NCI-H748 (cell line): Measurements from ENCODE around the gene SLC37A1.

Experiments
- DNase-seq: peaks from one replicate; lab custom pipeline; 2025; ENCODE audit not compliant: unreplicated experiment; lab: John Stamatoyannopoulos, UW

SLC37A1 gene

DNA sequence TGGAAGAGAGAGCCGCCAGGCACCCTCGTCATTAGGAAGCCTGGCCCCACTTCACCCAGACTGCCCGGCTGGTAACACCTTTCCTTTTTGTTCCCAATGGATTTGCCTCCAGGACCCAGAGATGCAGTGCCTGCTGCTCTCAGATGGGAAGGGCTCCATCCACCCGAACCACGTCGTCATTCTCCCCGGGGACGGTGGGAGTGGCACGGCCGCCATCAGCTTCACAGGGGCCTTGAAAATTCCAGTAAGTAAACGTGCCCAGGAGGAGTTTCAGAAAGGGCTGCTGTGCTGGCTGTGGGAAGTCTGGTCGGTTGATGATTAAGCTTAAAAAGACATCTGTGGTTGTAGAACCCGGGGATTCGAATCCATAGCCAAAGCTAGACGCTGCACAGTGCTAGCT, 45.2 kb downstream of the SLC37A1 start:
- DNase-seq: no peak

DNA sequence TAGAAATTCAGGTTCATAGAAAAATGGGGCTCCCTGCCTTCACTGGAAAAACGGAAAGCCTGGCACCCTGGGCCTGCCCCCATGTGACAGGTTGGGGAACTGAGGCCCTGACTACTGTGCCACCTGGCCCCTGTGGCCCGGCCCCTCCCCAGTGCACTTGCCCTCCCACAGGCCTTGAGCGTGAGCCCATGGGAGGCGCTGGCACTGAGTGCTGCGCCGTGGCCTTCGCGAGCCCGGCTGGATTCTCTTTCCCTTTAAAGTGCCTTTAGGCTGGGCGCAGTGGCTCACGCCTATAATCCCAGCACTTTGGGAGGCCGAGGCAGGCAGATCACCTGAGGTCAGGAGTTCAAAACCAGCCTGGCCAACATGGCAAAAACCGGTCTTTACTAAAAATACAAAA, 45.7 kb downstream of the SLC37A1 start:
- DNase-seq: no peak

DNA sequence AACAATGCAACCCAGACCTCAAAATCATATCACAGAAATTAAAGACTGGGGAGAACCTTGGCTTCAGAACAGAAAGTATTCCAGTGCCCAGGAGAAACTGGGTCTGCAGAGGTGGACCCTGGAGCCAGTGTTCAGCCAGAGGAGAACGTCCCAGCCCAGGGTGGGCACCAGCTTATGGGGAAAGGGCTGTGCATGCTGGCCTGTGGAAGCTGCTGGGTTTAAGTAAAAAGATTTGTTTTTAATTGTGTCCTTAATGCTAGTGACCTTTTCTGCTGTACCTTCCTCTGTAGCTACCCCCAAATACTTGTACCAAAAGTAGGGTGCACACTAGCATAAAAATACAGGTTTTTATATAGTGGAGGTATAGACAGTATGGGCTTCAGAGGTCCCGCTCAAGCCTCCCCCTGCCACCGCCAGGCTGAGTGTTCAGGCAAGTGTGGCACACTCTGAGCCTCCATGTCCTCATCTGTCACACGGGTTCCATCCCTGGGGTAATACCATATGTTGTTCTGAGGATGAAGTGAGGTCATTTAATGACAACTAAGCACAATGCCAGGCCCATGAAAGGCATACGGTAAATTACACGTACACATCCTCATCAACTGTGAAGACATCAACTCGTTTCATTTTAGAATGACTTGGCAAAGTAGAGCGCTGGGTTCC, 47.0 kb downstream of the SLC37A1 start:
- no peak for DNase-seq

DNA sequence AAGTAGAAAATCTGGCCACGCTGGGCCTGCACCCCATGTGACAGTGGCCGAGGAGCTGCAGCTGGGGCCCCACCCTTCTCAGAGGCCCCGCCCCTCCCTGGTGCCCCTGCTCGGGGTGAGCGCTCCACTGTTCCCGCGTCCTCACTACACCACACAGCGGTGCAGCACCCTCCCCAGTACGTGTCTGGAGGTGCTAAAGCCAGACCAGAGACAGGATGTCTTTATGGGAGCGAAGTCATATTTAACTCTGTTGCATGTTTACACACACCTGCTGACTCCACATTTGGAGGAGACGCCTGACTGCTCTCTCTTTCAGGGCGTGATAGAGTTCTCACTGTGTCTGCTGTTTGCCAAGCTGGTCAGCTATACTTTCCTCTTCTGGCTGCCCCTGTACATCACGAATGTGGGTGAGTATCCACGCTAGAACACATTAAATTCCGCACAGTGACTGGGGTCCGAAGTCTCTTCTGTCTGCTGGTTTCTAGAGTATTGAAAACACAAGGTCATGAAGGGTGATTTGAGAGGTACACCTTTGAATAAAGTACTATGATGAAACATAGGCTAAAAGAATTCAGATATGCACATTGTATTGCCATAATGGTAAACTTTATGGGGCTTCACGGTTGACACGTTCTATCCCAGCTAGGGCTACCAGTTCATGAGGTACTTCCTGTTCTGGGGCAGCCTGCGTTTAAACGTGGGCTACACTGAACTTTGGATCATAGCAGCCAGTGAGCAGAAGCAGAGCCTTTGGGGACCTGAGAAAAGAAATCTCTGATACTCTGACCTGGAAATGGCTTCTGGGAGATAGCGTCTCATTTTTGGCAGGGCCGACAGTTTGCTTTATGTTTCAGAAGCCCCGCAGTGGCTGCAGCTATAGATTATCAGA, 48.4 kb downstream of the SLC37A1 start:
- no peak for DNase-seq

DNA sequence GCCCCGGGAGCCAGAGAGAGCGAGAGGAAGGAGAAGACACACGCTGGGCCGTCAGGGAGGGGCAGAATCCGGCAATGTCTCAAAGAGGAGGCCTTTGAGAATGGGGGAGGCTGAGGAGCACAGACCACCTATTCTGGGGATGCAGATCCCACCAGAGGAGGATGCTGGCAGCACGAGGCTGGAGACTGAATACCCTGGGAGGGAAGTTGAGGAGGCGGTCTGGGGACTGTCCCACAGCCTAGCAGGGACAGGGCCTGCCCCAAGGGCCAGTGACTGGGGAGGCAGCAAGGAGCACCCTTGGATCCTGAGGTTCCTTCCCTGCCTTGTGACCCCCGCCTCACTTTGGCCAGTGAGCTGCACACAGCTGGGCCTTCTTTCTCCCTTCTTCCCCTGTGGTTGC, 49.2 kb downstream of the SLC37A1 start:
- no peak for DNase-seq

DNA sequence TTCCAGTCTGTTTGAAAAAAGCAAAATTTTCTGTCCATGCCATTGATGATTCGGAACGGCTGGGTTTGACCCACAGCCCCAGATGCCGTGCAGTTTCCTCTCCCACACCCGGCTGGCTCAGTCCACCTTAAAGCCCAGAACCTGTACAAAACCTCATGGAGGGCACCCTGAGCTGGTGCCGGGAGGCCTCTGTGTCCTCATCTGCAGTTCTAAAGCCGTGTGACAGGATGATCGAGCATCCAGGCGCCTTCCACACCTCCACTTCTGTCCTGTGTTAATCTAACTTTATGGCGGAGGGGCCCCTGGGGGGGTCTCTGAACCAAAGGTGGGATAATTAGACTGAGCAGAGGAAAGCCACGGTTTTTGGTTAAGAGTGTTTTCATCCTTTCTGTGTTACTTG, 49.6 kb downstream of the SLC37A1 start:
- DNase-seq: no peak

DNA sequence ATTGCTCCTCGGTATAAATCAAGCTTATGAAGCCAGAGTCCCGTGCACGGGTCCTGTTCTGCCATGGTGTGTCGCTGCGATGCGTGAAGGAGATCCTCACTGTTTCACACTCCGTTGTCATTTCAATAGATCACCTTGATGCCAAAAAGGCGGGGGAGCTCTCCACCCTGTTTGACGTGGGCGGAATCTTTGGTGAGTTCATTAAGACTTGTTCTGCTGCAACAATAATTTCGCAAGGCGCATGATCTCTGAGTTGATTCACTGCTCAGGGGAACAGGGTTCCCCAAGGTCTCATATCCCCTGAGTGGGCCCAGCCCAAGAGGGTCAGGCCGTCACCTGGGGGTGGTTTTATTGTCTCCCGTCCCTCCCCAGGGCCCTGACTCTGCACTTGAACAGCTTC, 50.0 kb downstream of the SLC37A1 start:
- no peak for DNase-seq

DNA sequence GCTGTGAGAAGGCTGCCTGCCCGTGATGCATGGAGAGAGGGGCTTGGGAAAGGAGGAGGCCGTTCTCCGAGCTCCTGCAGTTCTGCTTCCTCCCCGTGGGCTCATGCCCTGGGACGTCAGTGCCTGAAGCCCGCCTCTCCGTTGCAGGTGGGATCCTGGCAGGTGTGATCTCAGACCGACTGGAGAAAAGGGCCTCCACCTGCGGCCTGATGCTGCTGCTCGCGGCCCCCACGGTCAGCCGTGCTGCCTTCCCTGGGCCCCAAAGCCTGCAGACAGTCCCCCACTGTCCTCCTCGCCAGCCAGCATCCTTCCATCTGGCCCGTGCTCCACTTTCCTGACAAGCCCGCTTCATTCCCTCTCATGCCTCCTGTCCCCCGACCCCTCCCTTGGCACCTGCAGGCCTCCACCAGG, 50.9 kb downstream of the SLC37A1 start:
- DNase-seq: no peak

DNA sequence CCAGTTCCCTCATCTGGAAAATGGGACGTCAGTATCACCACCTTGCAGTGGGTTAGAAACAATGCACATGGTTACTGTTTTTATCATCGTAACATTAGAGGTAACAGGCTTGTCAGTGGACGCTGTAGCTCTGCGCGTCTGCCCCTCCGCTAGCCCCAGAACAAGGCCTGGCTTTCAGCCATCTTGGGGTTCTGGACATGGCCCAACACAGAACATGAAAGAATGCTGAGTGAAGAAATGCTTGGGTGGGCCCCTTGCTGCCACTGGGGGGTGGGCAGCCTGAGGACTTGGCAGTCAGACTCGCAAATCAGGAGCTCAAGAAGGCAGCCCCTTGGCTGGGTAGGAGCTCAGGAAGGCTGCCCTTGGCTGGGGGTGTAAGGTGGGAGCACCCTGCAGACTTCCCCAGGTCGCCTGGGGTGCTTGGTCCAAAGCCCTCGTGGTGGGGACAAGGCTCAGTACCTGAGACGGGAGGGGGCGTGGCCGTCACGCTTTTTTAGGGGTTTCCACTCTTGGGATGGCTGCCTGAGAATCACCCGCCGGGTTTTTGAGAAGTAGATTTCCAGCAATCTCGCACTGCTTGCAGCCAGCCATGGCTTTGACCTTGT, 51.7 kb downstream of the SLC37A1 start:
- no peak for DNase-seq

DNA sequence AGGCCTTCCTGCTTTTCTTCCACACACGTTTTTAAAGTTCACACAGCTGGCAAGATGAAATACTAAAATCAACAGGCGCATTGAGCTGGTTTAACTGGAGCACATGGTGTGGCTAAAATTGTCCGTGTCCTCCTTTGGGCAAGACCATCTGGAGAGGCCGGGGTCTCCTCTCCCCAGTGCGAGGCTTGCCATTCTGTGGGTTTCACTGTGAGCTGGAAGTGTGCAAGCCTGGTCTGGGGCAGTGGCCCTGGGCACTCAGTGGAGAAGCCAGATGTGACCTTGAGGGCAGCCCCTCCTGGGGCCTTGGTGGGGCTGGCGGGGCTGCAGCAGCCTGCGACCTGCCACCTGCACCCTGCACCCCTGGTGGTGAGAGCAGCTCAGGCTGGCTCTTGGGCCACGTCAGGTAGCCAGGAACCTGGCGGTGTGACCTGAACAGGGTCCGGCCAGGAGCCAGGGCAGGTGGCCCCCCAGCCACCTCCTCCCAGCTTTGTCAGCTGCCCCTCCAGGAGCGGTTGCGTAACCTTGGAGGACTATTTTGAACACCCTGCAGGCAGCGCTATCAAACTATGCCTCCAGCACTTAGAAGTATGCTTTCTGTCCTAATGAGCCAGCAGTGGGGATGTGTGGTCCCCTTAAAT, 52.4 kb downstream of the SLC37A1 start:
- DNase-seq: no peak

DNA sequence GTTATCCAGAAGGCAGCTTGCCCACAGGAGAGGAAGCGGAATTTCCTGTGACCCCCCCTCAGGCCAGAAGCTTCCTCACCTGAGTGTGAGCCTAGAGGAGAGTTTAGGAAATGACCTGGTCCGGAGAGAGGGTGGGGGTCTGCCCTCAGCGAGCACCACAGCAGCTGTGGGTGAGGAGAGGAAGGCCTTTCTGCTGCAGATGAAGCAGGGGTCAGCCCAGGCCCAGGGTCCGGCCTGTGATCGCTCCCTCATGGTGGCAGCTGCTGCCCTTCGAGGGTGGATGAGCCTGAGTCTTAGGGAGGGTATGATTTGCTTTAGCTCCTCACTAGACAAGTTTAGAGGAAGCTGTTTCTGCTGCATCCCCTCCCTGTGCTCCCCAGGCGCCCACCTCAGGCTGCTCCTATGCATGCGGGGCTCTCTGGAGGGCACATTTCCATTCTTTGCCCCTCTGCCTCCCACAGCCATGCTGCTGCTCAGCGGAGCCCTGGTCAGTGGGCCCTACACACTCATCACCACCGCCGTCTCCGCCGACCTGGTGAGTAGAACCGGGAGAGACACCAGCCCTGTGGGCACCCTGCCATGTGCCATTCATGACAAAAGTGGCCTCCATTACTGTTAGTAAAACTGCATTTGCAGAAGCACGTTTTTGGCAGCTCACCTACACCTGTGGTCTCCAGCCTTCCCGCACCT, 53.0 kb downstream of the SLC37A1 start:
- no peak for DNase-seq

DNA sequence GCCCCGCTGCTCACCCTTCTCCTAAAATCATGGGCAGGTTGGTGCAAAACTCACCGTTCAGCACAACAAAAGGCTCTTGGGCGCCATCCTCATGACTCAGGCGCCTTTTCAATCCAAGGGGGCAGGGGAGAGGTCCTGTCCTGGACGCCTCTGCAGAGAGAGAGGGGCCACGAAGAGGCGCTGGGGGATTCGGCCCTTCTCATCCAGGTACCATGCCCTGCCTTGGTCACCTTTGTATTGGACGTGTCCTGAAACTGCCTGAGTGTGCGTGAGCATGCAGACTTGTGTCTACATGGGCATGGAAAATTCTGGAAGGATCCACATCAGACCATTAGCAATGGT, 53.5 kb downstream of the SLC37A1 start:
- no peak for DNase-seq

DNA sequence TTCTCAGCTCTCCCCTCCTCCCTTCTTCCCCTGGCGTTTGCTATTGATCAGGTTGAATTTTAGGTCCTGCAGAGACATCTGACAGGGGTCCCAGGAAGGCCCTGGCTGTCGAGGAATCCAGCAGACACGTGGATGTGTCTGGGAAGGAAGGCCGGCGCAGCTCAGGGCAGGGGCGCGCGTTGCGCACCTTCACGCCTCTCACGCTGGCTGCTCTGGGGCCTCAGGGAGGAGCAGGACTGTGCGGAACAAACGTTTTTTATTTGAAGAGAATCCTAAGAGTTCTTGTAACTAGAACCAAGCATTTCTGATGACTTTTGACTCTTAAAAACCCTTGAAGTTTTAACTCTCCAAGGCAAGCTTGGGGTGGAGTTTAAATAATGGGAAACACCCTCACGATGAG, 54.2 kb downstream of the SLC37A1 start:
- DNase-seq: no peak

DNA sequence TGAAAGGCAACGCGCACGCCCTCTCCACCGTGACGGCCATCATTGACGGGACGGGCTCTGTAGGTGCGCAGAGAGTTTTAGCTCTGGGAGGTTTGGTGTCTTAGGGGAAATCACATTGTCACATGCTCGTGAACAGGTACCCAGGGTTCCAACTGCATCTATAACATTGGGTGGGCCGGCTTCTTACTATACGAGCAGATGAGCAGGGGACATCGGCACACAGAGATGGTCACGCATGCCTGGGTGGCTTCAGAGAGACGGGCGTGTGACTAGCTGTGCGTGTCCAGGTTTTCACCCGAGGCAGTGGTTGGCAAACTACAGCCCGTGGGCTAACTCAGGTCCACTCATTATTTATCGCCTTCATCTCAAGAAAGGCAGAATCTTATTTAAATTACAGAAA, 54.7 kb downstream of the SLC37A1 start:
- DNase-seq: no peak

DNA sequence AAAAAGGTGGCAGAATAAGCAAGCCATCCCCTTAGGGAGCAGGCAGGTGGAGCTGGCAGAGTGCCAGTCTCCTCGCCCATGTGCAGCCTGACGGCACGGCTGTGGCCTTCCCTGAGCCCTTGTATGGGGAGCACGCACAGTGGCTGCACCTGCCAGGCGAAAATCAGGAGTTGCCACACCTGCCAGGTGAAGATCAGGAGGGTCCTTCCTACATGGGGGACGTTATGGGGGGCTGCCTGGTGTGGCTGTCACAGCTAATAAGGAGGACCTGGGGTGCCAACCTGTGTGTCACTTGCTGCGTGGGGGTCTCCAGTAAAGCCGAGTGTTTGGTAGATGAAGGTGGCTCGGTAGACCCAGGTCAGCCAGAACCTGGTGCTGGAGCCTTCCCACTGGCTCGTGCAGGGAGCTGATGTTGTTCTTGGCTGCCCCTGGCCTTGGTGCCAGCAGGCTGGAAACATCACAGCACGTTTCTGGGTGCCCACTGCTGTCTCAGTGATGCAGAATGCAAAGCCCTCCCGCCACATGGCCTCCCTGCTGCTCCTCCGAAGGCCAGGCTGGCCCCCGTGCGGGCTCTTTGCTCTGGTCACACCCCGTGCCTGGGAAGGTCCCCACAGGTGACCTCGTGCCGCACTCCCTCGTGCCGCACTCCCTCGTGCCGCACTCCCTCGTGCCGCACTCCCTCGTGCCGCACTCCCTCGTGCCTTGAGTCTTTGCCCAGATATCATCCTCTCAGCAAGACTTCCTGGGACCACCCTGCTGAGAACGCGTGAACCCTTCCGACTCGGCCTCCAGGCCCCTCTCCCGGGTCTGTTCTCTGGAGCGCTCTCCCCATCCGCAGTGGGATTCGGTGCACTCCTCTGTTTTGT, 55.4 kb downstream of the SLC37A1 start:
- DNase-seq: peak; percentile 27

DNA sequence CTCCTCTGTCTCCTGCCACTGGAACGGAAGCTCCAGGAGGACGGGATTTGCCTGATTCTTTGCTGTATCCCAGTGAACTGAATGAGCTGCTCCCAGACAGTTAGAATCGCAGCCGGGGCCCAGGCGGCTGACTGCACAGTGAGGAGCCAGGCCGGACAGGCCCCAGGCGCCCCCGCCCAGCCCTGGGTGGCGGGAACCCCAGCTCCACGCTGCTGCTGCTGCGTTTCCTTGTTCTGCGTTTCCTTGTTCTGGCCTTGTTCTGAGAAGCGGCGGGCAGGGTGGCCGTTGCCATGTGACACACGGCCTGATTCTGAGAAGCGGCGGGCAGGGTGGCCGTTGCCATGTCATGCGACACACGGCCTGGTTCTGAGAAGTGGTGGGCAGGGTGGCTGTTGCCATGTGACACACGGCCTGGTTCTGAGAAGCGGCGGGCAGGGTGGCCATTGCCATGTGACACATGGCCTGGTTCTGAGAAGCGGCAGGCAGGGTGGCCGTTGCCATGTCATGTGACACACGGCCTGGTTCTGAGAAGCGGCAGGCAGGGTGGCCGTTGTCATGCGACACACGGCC, 56.2 kb downstream of the SLC37A1 start:
- no peak for DNase-seq

DNA sequence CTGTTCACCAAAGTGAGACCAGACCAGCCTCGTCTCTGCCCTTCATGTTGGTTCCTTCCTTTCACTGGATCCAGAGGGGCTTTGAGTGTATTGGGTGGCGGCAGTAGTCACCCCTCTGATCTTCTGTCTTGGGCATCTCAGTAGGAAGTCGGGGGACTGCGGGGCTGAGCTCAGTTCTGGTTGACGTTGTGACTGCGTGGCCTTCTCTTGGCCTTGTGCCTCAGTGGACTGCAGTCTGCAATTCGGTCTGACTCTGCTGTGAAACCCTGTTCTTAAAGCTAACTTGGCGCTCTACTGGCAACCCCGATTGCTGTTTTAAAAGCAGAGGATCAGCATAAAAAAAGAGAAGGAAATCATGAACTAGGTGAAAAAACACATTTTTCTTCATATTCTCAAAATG, 56.7 kb downstream of the SLC37A1 start:
- no peak for DNase-seq

DNA sequence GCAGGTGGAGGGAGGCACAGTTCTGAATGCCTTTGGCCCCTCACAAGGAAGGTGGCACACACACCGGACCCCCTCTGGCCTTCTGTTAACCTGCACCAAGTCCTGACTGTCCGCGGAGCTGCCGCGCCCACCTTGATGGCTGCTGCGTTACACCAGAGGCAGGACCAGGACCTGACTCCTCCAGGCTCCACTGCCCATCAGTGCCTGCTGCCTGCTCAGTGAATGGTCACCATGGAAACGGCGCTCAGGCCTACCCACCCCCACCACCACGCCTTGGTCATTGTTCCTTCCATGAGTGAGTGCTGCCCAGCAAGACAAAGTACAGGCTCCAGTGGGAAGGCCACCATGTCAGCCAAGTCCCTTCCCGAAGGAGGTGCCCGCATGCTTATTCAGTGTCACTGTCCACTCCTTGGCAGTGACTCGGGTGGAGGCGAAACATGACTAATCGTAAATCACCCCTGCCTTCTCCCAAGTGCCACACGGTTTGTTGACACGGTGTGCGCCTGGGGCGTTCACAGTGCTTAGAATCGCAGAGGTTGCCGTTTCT, 57.3 kb downstream of the SLC37A1 start:
- DNase-seq: peak; percentile 93

DNA sequence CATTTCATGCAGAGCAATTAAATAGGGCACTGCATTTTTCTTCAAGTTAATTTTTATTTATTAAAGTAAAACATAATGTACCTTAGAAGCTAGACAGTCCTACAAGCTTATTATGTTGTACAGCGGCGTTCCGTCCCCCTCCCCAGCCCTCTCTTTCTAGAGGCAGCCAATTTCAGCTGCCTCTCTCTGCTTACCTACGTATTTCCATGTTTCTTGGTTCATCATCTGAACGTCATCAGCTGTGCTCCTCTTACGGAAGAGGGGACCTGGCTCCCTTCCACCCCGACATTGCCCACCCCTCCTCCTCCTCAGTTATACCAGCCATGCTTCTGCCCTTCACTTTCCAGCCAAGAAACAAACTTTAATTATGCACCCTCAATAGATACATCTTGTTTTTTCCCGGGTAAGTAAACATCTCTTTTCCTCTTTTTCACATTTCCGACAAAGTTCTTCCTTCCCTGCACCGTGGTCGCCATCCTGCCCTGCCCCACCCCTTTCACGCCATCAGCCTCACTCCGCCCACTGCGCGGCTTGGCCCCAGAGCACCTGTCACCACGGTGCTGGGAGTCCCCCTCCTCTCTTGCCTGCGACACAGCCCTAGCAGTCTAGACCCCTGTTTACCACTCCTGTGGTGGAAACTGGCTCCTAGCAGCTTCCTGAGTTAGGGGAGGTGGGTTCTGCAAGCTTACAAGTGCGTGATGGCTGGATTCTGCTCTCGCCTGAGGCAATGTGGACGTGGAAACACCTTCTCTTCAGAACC, 57.9 kb downstream of the SLC37A1 start:
- DNase-seq: no peak
